ENCODE measurements around the gene KYAT1. TPM values are rescaled to one million over a fixed set of nuclear protein-coding genes. Genes with fewer than 3 reads are reported as not detected.

KYAT1 gene
- total RNA-seq, 1 experiment from 2014 or later: 27.6 TPM

GRCh38 chr9:128836509-128837145 lies 45.1 kb downstream of the KYAT1 start:
- no peaks in the 10 kb centered on the region for H3K79me2 ChIP-seq (ENCODE audit: low read depth)
- TF ChIP-seq EZH2 (IDR thresholded peaks at IDR 0.05; ENCODE audit: low read depth): no peak
- TF ChIP-seq CTCF (conservative IDR thresholded peaks at IDR 0.05): no peak
- H3K4me2 ChIP-seq: no peak overlapping the region
- H3K27ac ChIP-seq: no peak overlapping the region
- no peaks in the 10 kb centered on the region for H3K36me3 ChIP-seq (ENCODE audit: low read depth)
- H4K20me1 ChIP-seq (ENCODE audit: insufficient read depth): no peaks in the 10 kb centered on the region
- ChIA-PET CTCF (no interaction called here), POLR2A (ENCODE audit: unreplicated experiment) (no interaction called here)
- no peaks in the 10 kb centered on the region for H3K9me3 ChIP-seq (ENCODE audit: insufficient read depth, low read depth)
- BruUV-seq (replicated peaks): no TSS peak
- H3K4me1 ChIP-seq (replicated peaks; ENCODE audit: insufficient read depth): no peaks in the 10 kb centered on the region
- H3F3A ChIP-seq (ENCODE audit: insufficient read depth, low read depth): 0 out of 2 replicates have a peak, but pooled peaks cover 5% of the 10 kb centered on the region
- H3K4me3 ChIP-seq: no peak overlapping the region
- H3K27me3 ChIP-seq (ENCODE audit: insufficient read depth, low read depth): no peaks in the 10 kb centered on the region
- no peak for DNase-seq
- intact Hi-C loops (cut with micrococcal nuclease; ENCODE audit: unreplicated experiment): no loop called here
- H3K9me2 ChIP-seq (ENCODE audit: insufficient read depth): no peaks in the 10 kb centered on the region
- H2AFZ ChIP-seq: no peak overlapping the region

- no peaks in the 10 kb centered on the region for H3K4me1 ChIP-seq (replicated peaks; ENCODE audit: insufficient read depth)
- no peaks in the 10 kb centered on the region for H3K9me3 ChIP-seq (ENCODE audit: insufficient read depth, low read depth)
- no peaks in the 10 kb centered on the region for H3K79me2 ChIP-seq (ENCODE audit: low read depth)
- intact Hi-C loops (cut with micrococcal nuclease; ENCODE audit: unreplicated experiment): no loop called here
- BruUV-seq (replicated peaks): no TSS peak
- H3F3A ChIP-seq (ENCODE audit: insufficient read depth, low read depth): peaks cover 6% of the 10 kb centered on the region; the same call in 1 of the 2 replicates
- no peaks in the 10 kb centered on the region for H3K9me2 ChIP-seq (ENCODE audit: insufficient read depth)
- no peak overlapping the region for H3K27ac ChIP-seq
- TF ChIP-seq EZH2 (IDR thresholded peaks at IDR 0.05; ENCODE audit: low read depth) (no peak), CTCF (conservative IDR thresholded peaks at IDR 0.05) (no peak)
- DNase-seq: no peak
- no peak overlapping the region for H2AFZ ChIP-seq
- no peak overlapping the region for H3K4me2 ChIP-seq
- H3K36me3 ChIP-seq (ENCODE audit: low read depth): no peaks in the 10 kb centered on the region
- no peaks in the 10 kb centered on the region for H3K27me3 ChIP-seq (ENCODE audit: insufficient read depth, low read depth)
- H4K20me1 ChIP-seq (ENCODE audit: insufficient read depth): no peaks in the 10 kb centered on the region
- ChIA-PET POLR2A (ENCODE audit: unreplicated experiment) (no interaction called here), CTCF (no interaction called here)
- H3K4me3 ChIP-seq: no peak overlapping the region
These were observed 46.2 kb downstream of the KYAT1 start for GRCh38 chr9:128835246-128836210.

GRCh38 chr9:128833696-128834095 lies 48.1 kb downstream of the KYAT1 start:
- no TSS peak for BruUV-seq (replicated peaks)
- Histone ChIP-seq H3K27me3 (ENCODE audit: insufficient read depth, low read depth) (no peaks in the 10 kb centered on the region), H2AFZ (no peak overlapping the region), H3K36me3 (ENCODE audit: low read depth) (no peaks in the 10 kb centered on the region), H3K4me1 (replicated peaks; ENCODE audit: insufficient read depth) (peaks cover 2% of the 10 kb centered on the region), H3K9me3 (ENCODE audit: insufficient read depth, low read depth) (no peaks in the 10 kb centered on the region), H3K27ac (no peak overlapping the region), H3K4me2 (no peak overlapping the region), H3F3A (ENCODE audit: insufficient read depth, low read depth) (peaks cover 11% of the 10 kb centered on the region; the same call in 1 of the 2 replicates), H3K79me2 (ENCODE audit: low read depth) (peaks cover 6% of the 10 kb centered on the region), H4K20me1 (ENCODE audit: insufficient read depth) (no peaks in the 10 kb centered on the region), H3K4me3 (no peak overlapping the region), H3K9me2 (ENCODE audit: insufficient read depth) (no peaks in the 10 kb centered on the region)
- ChIA-PET POLR2A (ENCODE audit: unreplicated experiment) (no interaction called here), CTCF (no interaction called here)
- intact Hi-C loops (cut with micrococcal nuclease; ENCODE audit: unreplicated experiment): no loop called here
- TF ChIP-seq EZH2 (IDR thresholded peaks at IDR 0.05; ENCODE audit: low read depth) (no peak), CTCF (conservative IDR thresholded peaks at IDR 0.05) (no peak)
- DNase-seq: no peak

Measured in PC-9 (cell line).